Jurkat, Clone E6-1 (cell line): ENCODE data around the gene ERO1B. TPM values are rescaled to one million over a fixed set of nuclear protein-coding genes. Genes with fewer than 3 reads are reported as not detected.
"Not testable (repeated sequence)": the region's sequence is repeated elsewhere in the genome, so short reads cannot be mapped to it uniquely, and the experiment has no call there.

ENCODE experiments used
- DNase-seq: peaks from one replicate; pipeline ENCODE4 v3.0.0-alpha.2; 2011; ENCODE audit warnings: low read depth, low spot score
- H3K4me3 ChIP-seq: 2 replicates; pipeline ENCODE4 v1.5.1; 2011; ENCODE audit warnings: mild to moderate bottlenecking, low read length, control low read depth, moderate library complexity
- polyA plus RNA-seq: library from polyadenylated mRNA; unstranded; fragments of >200 nt; gene quantifications from one replicate; pipeline ENCODE4 v1.2.1, GENCODE V29; 2012; ENCODE audit warnings: missing spikeins; ENCODE audit not compliant: insufficient read length, insufficient read depth

ERO1B gene
- polyA plus RNA-seq, result 4.1 TPM

DNA sequence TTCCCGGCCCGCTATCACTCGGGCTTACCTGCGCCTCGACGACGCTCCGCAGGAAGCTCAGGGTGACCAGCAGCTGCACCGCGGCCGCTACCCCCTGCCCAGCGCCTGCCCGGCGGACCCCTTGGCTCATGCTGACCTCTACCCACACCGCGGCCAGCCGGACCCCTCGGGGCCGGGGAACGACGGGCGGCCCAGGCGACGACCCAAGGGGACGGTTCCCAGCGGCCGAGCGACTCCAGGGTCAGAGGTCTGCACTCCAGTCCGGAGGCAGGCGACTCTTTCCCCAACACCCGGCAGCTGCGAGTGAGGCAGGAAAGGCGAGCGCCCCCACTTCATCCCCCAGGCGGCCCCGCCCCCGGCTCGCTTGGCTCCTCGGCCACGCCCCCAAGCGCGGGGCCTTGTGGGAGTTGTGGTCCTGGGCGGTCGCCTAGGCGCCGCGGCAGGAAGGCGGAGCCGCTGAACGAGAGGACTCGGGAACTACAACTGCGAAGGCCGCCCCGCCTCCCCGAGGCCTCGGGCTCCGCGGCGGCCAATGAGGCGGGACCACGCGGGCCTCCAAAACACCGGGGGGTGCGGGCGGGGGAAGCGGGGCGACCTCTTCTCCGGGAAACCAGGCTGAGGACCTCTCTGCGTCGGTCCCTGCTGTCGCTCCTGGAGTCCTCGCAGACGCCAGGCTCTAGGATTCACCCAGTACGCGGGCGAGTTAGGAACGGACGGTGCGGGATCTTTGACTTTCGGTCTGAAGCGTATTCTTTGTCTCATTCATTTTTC lies at the start of gene ERO1B:
Gene ERO1B, minus strand, starts transcription at position 305 of the 771 bp plus-strand sequence. Its CDS starts 175 bp downstream, at position 130.
- peak within 1 kb of the TSS; percentile 77 for H3K4me3 ChIP-seq
- peak; percentile 93 for DNase-seq

DNA sequence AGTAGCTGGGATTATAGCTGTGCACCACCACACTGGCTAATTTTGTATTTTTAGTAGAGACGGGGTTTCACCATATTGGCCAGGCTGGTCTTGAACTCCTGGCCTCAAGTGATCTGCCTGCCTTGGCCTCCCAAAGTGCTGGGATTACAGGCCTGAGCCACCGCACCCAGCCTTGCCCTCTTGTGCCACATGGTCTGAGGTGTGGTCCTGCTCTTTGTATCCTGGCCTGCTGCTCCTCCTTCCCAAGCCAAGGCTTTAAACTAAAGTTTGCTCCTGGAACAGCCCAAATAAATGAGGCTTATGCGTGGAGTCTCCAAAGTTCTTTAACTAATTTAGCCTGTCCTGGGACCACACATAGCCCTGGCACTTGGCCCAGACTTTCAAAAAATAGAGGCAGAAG lies 49.7 kb upstream of the ERO1B start:
- H3K4me3 ChIP-seq, DNase-seq: not testable (repeated sequence)

DNA sequence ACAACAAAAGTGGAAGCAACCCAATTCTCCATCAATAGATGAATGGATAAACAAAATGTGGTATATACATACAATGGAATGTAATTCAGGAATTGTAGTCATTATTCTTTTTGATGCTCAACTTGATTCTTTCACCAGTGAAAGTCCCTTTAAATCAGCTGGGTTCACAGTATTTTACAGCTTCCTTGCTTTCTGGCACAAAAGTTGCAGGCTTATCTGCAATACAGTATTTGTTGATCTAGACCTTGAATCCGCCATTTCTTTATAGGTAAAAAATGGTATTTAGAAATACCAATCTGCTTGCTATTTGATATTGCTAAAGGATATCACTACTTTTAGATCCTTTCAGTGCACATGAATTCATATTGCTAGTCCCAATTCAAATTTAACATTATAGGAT lies 44.7 kb upstream of the ERO1B start:
- no peak overlapping the region for H3K4me3 ChIP-seq
- no peak for DNase-seq

GRCh38 chr1:236325567-236325966 lies 43.8 kb upstream of the ERO1B start:
- H3K4me3 ChIP-seq, result no peak overlapping the region
- DNase-seq, result no peak

DNA sequence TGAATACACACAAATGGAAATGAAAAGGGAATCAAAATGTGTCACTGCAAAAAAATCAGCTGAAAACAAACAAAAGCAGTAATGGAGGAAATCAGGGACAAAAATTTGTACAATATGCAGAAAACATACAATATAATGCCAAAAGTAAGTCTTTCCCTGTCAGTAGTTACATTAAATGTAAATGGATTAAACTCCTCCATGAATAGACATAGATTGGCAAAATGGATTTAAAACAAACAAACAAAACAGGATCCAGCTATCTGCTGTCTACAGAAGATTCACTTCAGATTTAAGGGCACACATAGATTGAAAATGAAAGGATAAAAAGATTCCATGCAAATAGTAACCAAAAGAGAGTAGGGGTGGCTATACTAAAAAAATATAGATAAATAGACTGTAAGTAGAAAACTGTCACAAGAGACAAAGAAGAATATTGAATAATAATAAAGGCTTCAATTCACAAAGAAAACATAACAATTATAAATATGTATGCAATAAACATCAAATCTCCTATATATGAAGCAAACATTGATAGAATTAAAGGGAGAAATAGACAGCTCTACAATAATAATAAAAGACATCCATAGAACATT lies 42.2 kb upstream of the ERO1B start:
- no peak overlapping the region for H3K4me3 ChIP-seq
- no peak for DNase-seq

DNA sequence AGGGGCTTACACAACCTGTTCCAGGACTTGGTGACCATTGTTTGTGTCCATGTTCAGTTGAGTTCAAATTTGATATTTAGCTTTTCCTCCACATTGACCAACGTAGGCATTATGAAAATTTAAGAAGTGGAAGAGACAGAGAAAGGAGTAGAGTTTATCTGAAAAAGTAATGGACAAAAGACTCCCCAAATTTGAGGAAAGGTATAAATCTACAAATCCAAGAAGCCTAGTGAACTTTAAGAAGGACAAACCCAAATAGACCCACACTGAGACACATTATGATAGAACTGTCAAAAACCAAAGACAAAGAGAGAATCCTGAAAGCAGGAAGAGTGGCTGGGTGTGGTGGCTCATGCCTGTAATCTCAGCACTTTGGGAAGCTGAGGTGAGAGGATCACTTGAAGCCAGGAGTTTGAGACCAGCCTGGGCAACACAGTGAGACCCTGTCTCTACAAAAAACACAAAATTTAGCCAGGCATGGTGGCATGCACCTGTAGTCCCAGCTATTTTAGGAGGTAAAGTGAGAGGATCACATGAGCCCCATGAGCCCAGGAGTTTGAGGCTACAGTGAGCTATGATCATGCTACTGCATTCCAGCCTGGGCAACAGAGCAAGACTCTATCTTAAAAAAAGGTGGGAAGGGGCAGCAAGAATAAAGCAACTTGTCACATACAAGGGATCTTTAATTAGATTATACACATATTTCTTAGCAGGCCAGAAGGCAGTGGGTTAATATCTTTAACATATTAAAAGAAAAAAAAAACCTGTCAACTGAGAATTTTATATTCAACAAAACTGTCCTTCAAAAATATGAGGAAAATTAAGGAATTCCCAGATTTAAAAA lies 41.0 kb upstream of the ERO1B start:
- DNase-seq, result no peak
- H3K4me3 ChIP-seq, result no peak overlapping the region

DNA sequence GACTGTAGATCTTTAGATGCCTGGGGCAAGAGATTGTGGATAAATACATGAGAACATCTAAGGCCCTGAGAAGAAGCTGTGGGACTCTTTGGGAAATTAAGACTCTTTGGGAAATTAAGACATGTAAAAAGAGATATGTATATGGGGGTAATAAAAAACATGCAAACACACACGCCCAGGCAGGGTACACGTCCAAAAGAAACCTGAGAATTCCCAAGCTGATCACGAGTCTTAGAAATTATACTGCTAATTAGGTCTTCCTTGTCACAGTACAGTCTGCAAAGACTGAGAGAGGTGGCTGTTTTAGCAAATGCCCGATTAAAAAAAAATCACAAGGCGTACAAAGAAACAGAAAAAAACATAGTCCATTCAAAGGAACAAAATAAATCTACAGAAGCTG lies 39.3 kb upstream of the ERO1B start:
- DNase-seq, result no peak
- no peak overlapping the region for H3K4me3 ChIP-seq

DNA sequence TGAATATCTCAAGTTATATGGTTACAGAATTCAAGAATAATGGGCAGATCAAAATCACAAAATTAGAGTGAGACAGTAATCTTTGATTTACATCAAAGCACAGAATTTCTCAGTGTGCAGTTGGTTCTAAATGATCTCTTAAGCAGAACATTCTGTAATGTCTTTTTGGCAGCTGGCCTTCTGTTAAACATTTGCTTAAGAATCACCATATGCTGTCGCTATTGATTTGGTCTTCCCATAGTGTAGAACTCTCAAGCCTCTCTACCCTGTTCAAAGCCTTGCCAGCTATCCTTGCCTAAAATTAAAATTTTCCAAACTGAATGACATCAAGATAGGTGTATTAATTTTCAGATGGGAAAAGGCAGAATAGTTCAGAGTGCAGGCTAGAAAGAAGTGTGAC lies 38.9 kb upstream of the ERO1B start:
- no peak for DNase-seq
- H3K4me3 ChIP-seq, result no peak overlapping the region

GRCh38 chr1:236320214-236320613 lies 38.5 kb upstream of the ERO1B start:
- no peak for DNase-seq

GRCh38 chr1:236316437-236316836 lies 34.7 kb upstream of the ERO1B start:
- no peak for DNase-seq
- no peak overlapping the region for H3K4me3 ChIP-seq

More at GRCh38 chr1:236320214-236320613, 38.5 kb upstream of the ERO1B start:
- no peak overlapping the region for H3K4me3 ChIP-seq

GRCh38 chr1:236315518-236315917 lies 33.8 kb upstream of the ERO1B start:
- DNase-seq, result no peak
- H3K4me3 ChIP-seq, result no peak overlapping the region

GRCh38 chr1:236315092-236315491 lies 33.3 kb upstream of the ERO1B start:
- no peak for DNase-seq

GRCh38 chr1:236314050-236314449 lies 32.3 kb upstream of the ERO1B start:
- H3K4me3 ChIP-seq, DNase-seq: not testable (repeated sequence)

More at GRCh38 chr1:236315092-236315491, 33.3 kb upstream of the ERO1B start:
- no peak overlapping the region for H3K4me3 ChIP-seq

GRCh38 chr1:236313427-236313826 lies 31.7 kb upstream of the ERO1B start:
- DNase-seq, result no peak
- H3K4me3 ChIP-seq, result no peak overlapping the region

DNA sequence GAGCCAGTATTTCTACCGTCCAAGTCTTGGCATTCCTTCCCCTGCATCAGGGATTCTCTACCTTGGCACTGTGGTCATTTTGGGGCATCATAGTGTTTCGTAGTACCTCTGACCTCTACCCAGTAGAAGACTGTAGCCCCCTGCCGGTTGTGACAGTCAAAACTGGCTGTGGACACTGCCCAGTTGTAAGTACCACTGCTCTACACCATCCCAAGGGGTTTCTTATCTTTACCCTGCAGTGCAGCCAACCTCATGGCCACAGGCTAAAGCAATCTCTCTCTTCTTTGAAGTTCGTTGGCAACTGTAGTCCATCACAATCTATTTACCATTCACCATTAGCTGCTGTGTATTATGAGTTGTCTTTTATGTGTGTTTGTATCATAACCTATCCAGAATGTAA lies 29.3 kb upstream of the ERO1B start:
- no peak overlapping the region for H3K4me3 ChIP-seq
- DNase-seq, result no peak

DNA sequence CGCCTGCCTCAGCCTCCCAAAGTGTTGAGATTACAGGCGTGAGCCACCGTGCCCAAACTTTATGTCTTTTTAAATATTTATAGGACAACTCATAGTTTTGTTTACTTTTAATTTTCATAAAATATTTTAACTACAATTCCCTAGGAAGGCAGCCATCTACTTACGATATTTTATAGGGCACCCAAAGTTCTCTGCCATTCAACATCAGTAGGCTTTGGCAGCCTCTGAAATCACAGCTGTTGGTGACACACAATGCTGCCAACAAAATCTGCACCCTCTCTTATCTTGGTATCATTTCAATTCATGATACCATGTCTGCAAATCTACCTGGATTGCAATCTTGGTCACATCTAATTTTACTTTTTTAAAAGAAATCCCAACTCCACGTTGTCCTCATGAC lies 27.1 kb upstream of the ERO1B start:
- no peak for DNase-seq
- H3K4me3 ChIP-seq, result no peak overlapping the region

- H3K4me3 ChIP-seq, result no peak overlapping the region
- DNase-seq, result no peak
These were observed 25.7 kb upstream of the ERO1B start for GRCh38 chr1:236307435-236307834.

DNA sequence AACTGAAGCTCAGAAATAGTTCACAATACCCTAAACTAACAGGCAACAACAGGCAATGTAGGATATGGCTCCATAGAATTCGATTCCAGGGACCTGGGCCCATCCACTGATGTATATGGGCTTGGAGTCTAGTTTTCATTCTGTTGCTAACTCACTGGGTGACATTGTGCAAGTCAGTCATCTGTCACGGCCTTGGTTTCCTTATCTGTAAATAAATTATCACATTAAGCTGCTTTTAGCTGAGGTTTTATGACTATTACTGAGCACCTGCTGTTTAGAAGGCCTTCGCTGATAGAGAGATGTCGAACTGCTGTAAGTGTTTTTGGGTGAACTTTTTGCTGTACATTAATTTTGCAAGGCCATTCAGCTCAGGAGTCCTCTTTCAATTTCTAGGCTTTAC lies 22.9 kb upstream of the ERO1B start:
- no peak overlapping the region for H3K4me3 ChIP-seq
- no peak for DNase-seq

GRCh38 chr1:236303675-236304074 lies 21.9 kb upstream of the ERO1B start:
- no peak for DNase-seq
- no peak overlapping the region for H3K4me3 ChIP-seq

- no peak for DNase-seq
- H3K4me3 ChIP-seq, result no peak overlapping the region
These were observed 21.2 kb upstream of the ERO1B start for GRCh38 chr1:236302941-236303340.
